C4-2B (cell line): ENCODE data around the gene RWDD3.

Source experiments
- H3K27ac ChIP-seq: fragments of 450-650 bp; 2 replicates; pipeline ENCODE4 v1.5.1; 2017
- CTCF ChIP-seq: fragments of 450-650 bp; conservative IDR thresholded peaks from 2 replicates; pipeline ENCODE4 v1.5.1; 2017; ENCODE audit warnings: mild to moderate bottlenecking
- ZFX ChIP-seq: fragments of 450-650 bp; IDR thresholded peaks from 2 replicates; pipeline ENCODE4 v1.6.1; 2017

Gene RWDD3

GRCh38 chr1:95282518-95282895, 48.5 kb downstream of the RWDD3 start:
- H3K27ac ChIP-seq = no peak overlapping the region
- no peak for TF ChIP-seq ZFX
- no peak for TF ChIP-seq CTCF

GRCh38 chr1:95284420-95284819, 50.4 kb downstream of the RWDD3 start:
- TF ChIP-seq ZFX = no peak
- TF ChIP-seq CTCF = no peak
- no peak overlapping the region for H3K27ac ChIP-seq

GRCh38 chr1:95286479-95286878, 52.5 kb downstream of the RWDD3 start:
- H3K27ac ChIP-seq = no peak overlapping the region
- TF ChIP-seq CTCF (no peak), ZFX (no peak)

- H3K27ac ChIP-seq = no peak overlapping the region
- TF ChIP-seq CTCF = peak; percentile 49
- no peak for TF ChIP-seq ZFX
Measured at GRCh38 chr1:95287081-95287480, 53.1 kb downstream of the RWDD3 start.

- TF ChIP-seq ZFX (no peak), CTCF (no peak)
- no peak overlapping the region for H3K27ac ChIP-seq
Measured at GRCh38 chr1:95287825-95288224, 53.8 kb downstream of the RWDD3 start.
